Measurements from ENCODE around the gene ZMIZ1. TPM values are rescaled to one million over a fixed set of nuclear protein-coding genes. Genes with fewer than 3 reads are reported as not detected.

Gene ZMIZ1
- polyA plus RNA-seq, 2 of the 4 experiments (the other 2 are of a cell fraction): 8.1 to 30.3 TPM

- Histone ChIP-seq H3K4me1 (peaks cover 7% of the 10 kb centered on the region; the same call in 2 of the 3 replicates), H3K9me3 (no peaks in the 10 kb centered on the region), H3K4me3 (no peak overlapping the region), H3K4me2 (no peak overlapping the region), H3K27ac (no peak overlapping the region)
- no peak for DNase-seq (ENCODE audit: low read depth in 1 of 2, low spot score in 1 of 2)
- TF ChIP-seq NR3C1 (IDR thresholded peaks at IDR 0.05): no peak
- no peak for TF ChIP-seq SMC3 (IDR thresholded peaks at IDR 0.05)
- TF ChIP-seq HDAC2 (IDR thresholded peaks at IDR 0.05): no peak
- TF ChIP-seq RARB (CRISPR knock-in tag; IDR thresholded peaks at IDR 0.05): no peak
- no peak for TF ChIP-seq ZNF302 (CRISPR knock-in tag; IDR thresholded peaks at IDR 0.05)
- no peak for TF ChIP-seq JUN (IDR thresholded peaks at IDR 0.05)
- TF ChIP-seq MAZ (IDR thresholded peaks at IDR 0.05; ENCODE audit: borderline replicate concordance, low read depth, low read length): no peak
- TF ChIP-seq NPAS2 (CRISPR knock-in tag; IDR thresholded peaks at IDR 0.05; ENCODE audit: borderline replicate concordance): no peak
- no peak for TF ChIP-seq HOXB5 (CRISPR knock-in tag; IDR thresholded peaks at IDR 0.05)
- no peak for TF ChIP-seq RAD21 (conservative IDR thresholded peaks at IDR 0.05 in 1 of 2, IDR thresholded peaks at IDR 0.05 in 1 of 2)
- ChIA-PET POLR2A (no interaction called here), CTCF (interaction anchor here (1.7 kb wide), 1 partner anchor 10 kb away, joined by 4 read pairs; no protein-coding TSS in a partner anchor)
- FAIRE-seq: no peak
- ATAC-seq: no peak
- WGBS (ENCODE audit: missing lambda C conversion rate): 96% methylated on average over 6 of the region's 6 CpGs
Observed at GRCh38 chr10:79269443-79269842, 200.7 kb downstream of the ZMIZ1 start.

GRCh38 chr10:79269969-79270368 is 201.2 kb downstream of the ZMIZ1 start:
- 90% methylated on average over 7 of the region's 7 CpGs for WGBS (ENCODE audit: missing lambda C conversion rate)
- no peak for ATAC-seq
- CTCF ChIA-PET: no interaction called here
- Histone ChIP-seq H3K27ac (no peak overlapping the region), H3K4me1 (peaks cover 7% of the 10 kb centered on the region; the same call in 2 of the 3 replicates), H3K4me2 (no peak overlapping the region), H3K9me3 (no peaks in the 10 kb centered on the region), H3K4me3 (no peak overlapping the region)
- no peak for TF ChIP-seq SMC3 (IDR thresholded peaks at IDR 0.05)
- TF ChIP-seq FOSL2 (IDR thresholded peaks at IDR 0.05): no peak
- no peak for TF ChIP-seq FOSL2 (CRISPR knock-in tag; IDR thresholded peaks at IDR 0.05)
- TF ChIP-seq EHMT2 (IDR thresholded peaks at IDR 0.05; ENCODE audit: low read depth): no peak
- TF ChIP-seq NPAS2 (CRISPR knock-in tag; IDR thresholded peaks at IDR 0.05; ENCODE audit: borderline replicate concordance): no peak
- no peak for TF ChIP-seq NR3C1 (IDR thresholded peaks at IDR 0.05)
- POLR2A ChIA-PET: no interaction called here
- no peak for FAIRE-seq
- no peak for DNase-seq (ENCODE audit: low read depth in 1 of 2, low spot score in 1 of 2)

GRCh38 chr10:79270466-79271246 is 201.9 kb downstream of the ZMIZ1 start:
- H3K4me1 ChIP-seq: peaks cover 7% of the 10 kb centered on the region; the same call in 2 of the 3 replicates
- no peak overlapping the region for H3K4me3 ChIP-seq
- H3K9me3 ChIP-seq: no peaks in the 10 kb centered on the region
- FAIRE-seq: no peak
- ChIA-PET POLR2A (no interaction called here), CTCF (no interaction called here)
- no peak for ATAC-seq
- H3K27ac ChIP-seq: no peak overlapping the region
- H3K4me2 ChIP-seq: no peak overlapping the region
- TF ChIP-seq KDM1A (IDR thresholded peaks at IDR 0.05; ENCODE audit: low read depth) (no peak), FOSL2 (IDR thresholded peaks at IDR 0.05) (no peak), FOSL2 (CRISPR knock-in tag; IDR thresholded peaks at IDR 0.05) (no peak), ESRRA (IDR thresholded peaks at IDR 0.05; ENCODE audit: borderline replicate concordance, low read length) (no peak), HOXA7 (CRISPR knock-in tag; IDR thresholded peaks at IDR 0.05) (no peak), CTCF (IDR thresholded peaks at IDR 0.05) (no peak), POLR2AphosphoS2 (conservative IDR thresholded peaks at IDR 0.05; ENCODE audit: low read length) (no peak), EHF (CRISPR knock-in tag; IDR thresholded peaks at IDR 0.05) (no peak), MAZ (IDR thresholded peaks at IDR 0.05; ENCODE audit: borderline replicate concordance, low read depth, low read length) (no peak), RCOR1 (IDR thresholded peaks at IDR 0.05; ENCODE audit: low read depth, low read length) (no peak), RARB (CRISPR knock-in tag; IDR thresholded peaks at IDR 0.05) (no peak), CEBPB (IDR thresholded peaks at IDR 0.05) (no peak), MAX (IDR thresholded peaks at IDR 0.05) (no peak), HOXB5 (CRISPR knock-in tag; IDR thresholded peaks at IDR 0.05) (no peak), RAD21 (conservative IDR thresholded peaks at IDR 0.05 in 1 of 2, IDR thresholded peaks at IDR 0.05 in 1 of 2) (no peak)
- WGBS (ENCODE audit: missing lambda C conversion rate): 92% methylated on average over 15 of the region's 16 CpGs
- no peak for DNase-seq (ENCODE audit: low read depth in 1 of 2, low spot score in 1 of 2)
